ENCODE results near the gene HAND2. TPM values are rescaled to one million over a fixed set of nuclear protein-coding genes. Genes with fewer than 3 reads are reported as not detected.

Gene HAND2
- total and polyA plus RNA-seq, 5 donors, result 69.3 to 154 (median 131) TPM

GRCh38 chr4:173489514-173489913 is 40.5 kb downstream of the HAND2 start:
- H3K9me3 ChIP-seq (ENCODE audit: control insufficient read depth, low read length), result no peaks in the 10 kb centered on the region
- no peaks in the 10 kb centered on the region for H3K27me3 ChIP-seq (ENCODE audit: control insufficient read depth, insufficient read depth)
- ATAC-seq (no peak), DNase-seq (no peak)
- H3K27ac ChIP-seq (ENCODE audit: low read length), result no peak overlapping the region
- H3K4me1 ChIP-seq (ENCODE audit: control insufficient read depth, insufficient read depth, low read length), result no peaks in the 10 kb centered on the region
- intact Hi-C loops (cut with DNase I), result no loop called here
- no peak overlapping the region for H3K4me3 ChIP-seq (ENCODE audit: low read length)

- H3K4me1 ChIP-seq (ENCODE audit: control insufficient read depth, insufficient read depth, low read length), result no peaks in the 10 kb centered on the region
Observed at GRCh38 chr4:173488656-173489055, 41.4 kb downstream of the HAND2 start.

GRCh38 chr4:173488074-173488473 is 42.0 kb downstream of the HAND2 start:
- intact Hi-C loops (cut with DNase I), result no loop called here
- no peak overlapping the region for H3K4me3 ChIP-seq (ENCODE audit: low read length)
- no peaks in the 10 kb centered on the region for H3K9me3 ChIP-seq (ENCODE audit: control insufficient read depth, low read length)
- no peaks in the 10 kb centered on the region for H3K4me1 ChIP-seq (ENCODE audit: control insufficient read depth, insufficient read depth, low read length)
- no peaks in the 10 kb centered on the region for H3K27me3 ChIP-seq (ENCODE audit: control insufficient read depth, insufficient read depth)
- 95% methylated on average over 1 of the region's 1 CpG for WGBS
- ATAC-seq (no peak), DNase-seq (no peak)
- H3K27ac ChIP-seq (ENCODE audit: low read length), result no peak overlapping the region

More at GRCh38 chr4:173488656-173489055, 41.4 kb downstream of the HAND2 start:
- Histone ChIP-seq H3K4me3 (ENCODE audit: low read length) (no peak overlapping the region), H3K27me3 (ENCODE audit: control insufficient read depth, insufficient read depth) (no peaks in the 10 kb centered on the region), H3K9me3 (ENCODE audit: control insufficient read depth, low read length) (no peaks in the 10 kb centered on the region), H3K27ac (ENCODE audit: low read length) (no peak overlapping the region)
- DNase-seq (no peak), ATAC-seq (no peak)
- intact Hi-C loops (cut with DNase I), result no loop called here
- whole genome bisulfite sequencing, result 31% methylated on average over 1 of the region's 1 CpG

DNA sequence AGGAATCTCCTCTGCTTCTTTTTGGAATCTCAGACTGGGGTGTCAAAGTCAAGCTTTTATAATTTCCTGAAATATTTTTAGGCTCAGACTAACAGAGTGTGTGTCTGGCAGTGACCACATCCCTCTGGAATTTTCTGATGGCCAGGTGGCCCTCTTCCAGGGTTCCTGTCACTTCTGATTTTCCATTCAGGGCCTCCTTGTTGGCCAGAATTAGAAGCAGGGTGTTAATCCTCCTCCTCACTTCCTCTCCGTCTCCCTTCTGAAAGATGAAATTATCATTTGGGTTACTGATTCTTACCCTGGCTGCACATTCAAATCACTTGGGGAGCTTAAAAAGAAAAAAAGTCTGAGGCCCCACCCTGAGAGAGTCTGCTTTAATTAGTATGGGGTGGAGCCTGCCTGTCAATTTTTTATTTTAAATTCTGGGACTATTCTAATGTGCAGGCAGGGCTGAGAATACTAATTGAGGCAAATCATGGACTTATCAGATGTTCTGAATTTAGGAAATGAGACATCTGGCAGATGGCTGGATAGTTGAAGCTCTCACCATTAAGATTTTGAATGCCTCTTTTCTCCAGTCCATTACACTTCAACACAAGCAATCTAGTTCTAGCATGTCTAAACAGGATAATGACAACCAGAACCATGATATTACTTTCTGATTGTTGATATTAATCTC is 43.2 kb downstream of the HAND2 start:
- H3K27me3 ChIP-seq (ENCODE audit: control insufficient read depth, insufficient read depth), result no peaks in the 10 kb centered on the region
- no peak overlapping the region for H3K27ac ChIP-seq (ENCODE audit: low read length)
- no peak overlapping the region for H3K4me3 ChIP-seq (ENCODE audit: low read length)
- ATAC-seq (peak; percentile 76 to 81), DNase-seq (peak; percentile 30 to 60 (median 54))
- WGBS, result 16% methylated on average over 1 of the region's 1 CpG
- intact Hi-C loops (cut with DNase I), result no loop called here
- H3K9me3 ChIP-seq (ENCODE audit: control insufficient read depth, low read length), result no peaks in the 10 kb centered on the region
- H3K4me1 ChIP-seq (ENCODE audit: control insufficient read depth, insufficient read depth, low read length), result no peaks in the 10 kb centered on the region

- no peaks in the 10 kb centered on the region for H3K27me3 ChIP-seq (ENCODE audit: control insufficient read depth, insufficient read depth)
- DNase-seq (no peak), ATAC-seq (no peak)
- intact Hi-C loops (cut with DNase I), result no loop called here
- no peaks in the 10 kb centered on the region for H3K4me1 ChIP-seq (ENCODE audit: control insufficient read depth, insufficient read depth, low read length)
- no peaks in the 10 kb centered on the region for H3K9me3 ChIP-seq (ENCODE audit: control insufficient read depth, low read length)
- H3K4me3 ChIP-seq (ENCODE audit: low read length), result no peak overlapping the region
- WGBS, result 97% methylated on average over 1 of the region's 1 CpG
- H3K27ac ChIP-seq (ENCODE audit: low read length), result no peak overlapping the region
Observed at GRCh38 chr4:173485164-173485563, 44.9 kb downstream of the HAND2 start.

- Histone ChIP-seq H3K4me3 (ENCODE audit: low read length) (no peak overlapping the region), H3K27me3 (ENCODE audit: control insufficient read depth, insufficient read depth) (no peaks in the 10 kb centered on the region), H3K27ac (ENCODE audit: low read length) (no peak overlapping the region), H3K9me3 (ENCODE audit: control insufficient read depth, low read length) (no peaks in the 10 kb centered on the region), H3K4me1 (ENCODE audit: control insufficient read depth, insufficient read depth, low read length) (no peaks in the 10 kb centered on the region)
- 100% methylated on average over 1 of the region's 1 CpG for WGBS
- DNase-seq (no peak), ATAC-seq (no peak)
- intact Hi-C loops (cut with DNase I), result no loop called here
Observed at GRCh38 chr4:173482330-173482931, 47.6 kb downstream of the HAND2 start.

GRCh38 chr4:173478913-173479283 is 51.1 kb downstream of the HAND2 start:
- Histone ChIP-seq H3K4me1 (ENCODE audit: control insufficient read depth, insufficient read depth, low read length) (no peaks in the 10 kb centered on the region), H3K4me3 (ENCODE audit: low read length) (no peak overlapping the region), H3K9me3 (ENCODE audit: control insufficient read depth, low read length) (no peaks in the 10 kb centered on the region), H3K27ac (ENCODE audit: low read length) (no peak overlapping the region), H3K27me3 (ENCODE audit: control insufficient read depth, insufficient read depth) (no peaks in the 10 kb centered on the region)
- WGBS, result 81% methylated on average over 4 of the region's 4 CpGs
- ATAC-seq, result no peak
- DNase-seq, result no peak
- intact Hi-C loops (cut with DNase I), result no loop called here

DNA sequence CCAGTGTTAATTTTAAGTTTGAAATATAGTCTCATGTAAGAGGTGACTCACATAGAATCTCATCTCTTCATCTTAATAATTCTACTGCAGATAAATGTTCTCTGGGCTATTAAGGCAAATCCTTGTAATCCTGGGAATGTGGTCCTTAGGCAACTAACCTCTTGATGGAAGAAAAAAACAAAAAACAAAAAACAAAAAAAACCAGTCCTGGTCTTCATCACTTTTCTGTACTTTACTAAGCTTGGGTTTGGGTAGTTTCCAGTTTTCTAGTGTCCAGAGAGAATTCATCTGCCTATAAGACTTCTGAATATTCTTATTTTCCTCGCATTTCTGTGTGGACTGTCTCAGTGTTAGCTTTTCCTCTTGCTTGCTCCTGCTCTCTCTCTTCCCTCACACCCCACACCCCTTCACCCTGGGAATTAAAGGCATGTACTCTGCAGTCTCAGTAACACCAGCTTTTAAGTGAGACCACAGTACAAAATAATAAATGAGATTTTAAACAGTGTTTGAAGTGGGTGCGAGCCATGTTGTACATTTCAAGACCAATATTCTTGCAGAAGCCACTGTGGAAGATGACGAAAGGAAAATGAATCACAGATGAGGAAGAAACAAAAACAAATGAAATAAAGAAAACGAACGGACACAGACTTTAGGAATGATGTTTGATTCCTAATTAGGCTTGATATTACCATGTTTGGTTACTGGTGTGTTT is 51.7 kb downstream of the HAND2 start:
- ATAC-seq (no peak), DNase-seq (no peak)
- no peaks in the 10 kb centered on the region for H3K9me3 ChIP-seq (ENCODE audit: control insufficient read depth, low read length)
- H3K27me3 ChIP-seq (ENCODE audit: control insufficient read depth, insufficient read depth), result no peaks in the 10 kb centered on the region
- H3K4me1 ChIP-seq (ENCODE audit: control insufficient read depth, insufficient read depth, low read length), result no peaks in the 10 kb centered on the region
- H3K27ac ChIP-seq (ENCODE audit: low read length), result no peak overlapping the region
- intact Hi-C loops (cut with DNase I), result no loop called here
- H3K4me3 ChIP-seq (ENCODE audit: low read length), result no peak overlapping the region
- 69% methylated on average over 5 of the region's 5 CpGs for WGBS

DNA sequence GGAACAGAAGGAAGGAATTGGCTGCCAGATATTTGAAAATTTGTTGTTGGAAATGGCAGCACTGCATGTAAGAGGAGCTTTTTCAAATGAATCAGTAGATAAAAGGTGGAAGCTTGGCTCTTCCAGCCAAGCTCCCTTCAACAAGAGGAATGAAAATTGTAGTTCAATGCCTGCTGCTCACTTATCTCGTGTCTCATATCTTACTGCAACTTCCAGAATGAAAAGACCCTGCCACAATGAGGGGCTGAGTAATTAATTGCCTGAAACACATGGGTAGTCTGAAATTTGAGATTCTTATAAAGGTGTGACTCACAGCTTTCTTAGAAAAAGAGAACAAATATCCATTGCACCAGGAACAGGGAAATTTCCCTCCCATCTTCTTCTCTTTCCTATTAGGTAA is 53.0 kb downstream of the HAND2 start:
- Histone ChIP-seq H3K4me1 (ENCODE audit: control insufficient read depth, insufficient read depth, low read length) (no peaks in the 10 kb centered on the region), H3K9me3 (ENCODE audit: control insufficient read depth, low read length) (no peaks in the 10 kb centered on the region), H3K4me3 (ENCODE audit: low read length) (no peak overlapping the region), H3K27ac (ENCODE audit: low read length) (no peak overlapping the region), H3K27me3 (ENCODE audit: control insufficient read depth, insufficient read depth) (no peaks in the 10 kb centered on the region)
- ATAC-seq (no peak), DNase-seq (no peak)
- intact Hi-C loops (cut with DNase I), result no loop called here
- 60% methylated on average over 1 of the region's 1 CpG for WGBS
